GM12878 (cell line): Measurements from ENCODE around the gene TMEM167B.

ENCODE experiments used
- HCFC1 ChIP-seq: fragments of 150-350 bp; IDR thresholded peaks from 2 replicates; pipeline ENCODE4 v1.6.1; 2014; ENCODE audit warnings: low read length
- KDM1A ChIP-seq: fragments of 200-600 bp; sonication (generic); IDR thresholded peaks from 2 replicates; pipeline ENCODE4 v1.6.1; 2016; ENCODE audit warnings: borderline replicate concordance
- NR2C1 ChIP-seq: fragments of 450-650 bp; IDR thresholded peaks from 2 replicates; pipeline ENCODE4 v1.6.1; 2017; ENCODE audit warnings: antibody characterized with exemption, mild to moderate bottlenecking, moderate library complexity
- TF ChIP-seq, protein P1 (sequence below), 3 experiments: IDR thresholded peaks in 2 of 3; conservative IDR thresholded peaks in 1 of 3; 2 replicates each; pipeline ENCODE4 v1.5.1; 2011; ENCODE audit warnings: low read depth in 3 of 3, low read length in 3 of 3, mild to moderate bottlenecking in 3 of 3, control low read depth in 2 of 3, moderate library complexity in 2 of 3, inconsistent platforms in 1 of 3, mixed read lengths in 1 of 3; ENCODE audit not compliant: control insufficient read depth in 2 of 3, insufficient read depth in 1 of 3; ENCODE audit errors: extremely low read depth in 1 of 3
- TF ChIP-seq, protein P2 (sequence below): fragments of 450-650 bp; formaldehyde crosslinking; IDR thresholded peaks from 2 replicates; pipeline ENCODE4 v1.5.0; 2022; ENCODE audit warnings: mild to moderate bottlenecking, missing genetic modification characterization
- TF ChIP-seq, protein P3 (sequence below): fragments of 150-350 bp; IDR thresholded peaks from 2 replicates; pipeline ENCODE4 v1.6.1; 2016; ENCODE audit warnings: low read depth, low read length
- TF ChIP-seq, protein P4 (sequence below): IDR thresholded peaks from 2 replicates; pipeline ENCODE4 v1.6.1; 2012; ENCODE audit warnings: mild to moderate bottlenecking, low read depth, low read length

DNA sequence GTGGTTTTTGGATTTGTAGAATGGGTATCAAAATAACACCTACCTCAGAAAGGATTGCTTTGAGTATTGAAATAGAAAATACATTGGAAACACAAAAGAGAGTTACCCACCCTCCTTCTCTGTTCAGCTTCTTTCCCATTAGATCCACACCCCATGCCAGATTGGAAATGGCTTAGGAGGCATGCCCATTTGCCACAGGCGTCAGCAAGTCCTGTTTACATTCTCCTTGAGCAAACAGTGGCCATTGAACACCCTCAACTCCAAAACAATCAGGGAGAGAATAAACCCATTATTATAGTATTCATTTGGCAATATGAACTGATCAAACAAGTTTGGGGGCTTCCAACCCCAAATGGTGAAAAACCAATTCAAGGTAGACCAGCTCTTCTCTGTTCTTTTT, 25.7 kb downstream of the TMEM167B start:
- TF ChIP-seq, protein P1, sequence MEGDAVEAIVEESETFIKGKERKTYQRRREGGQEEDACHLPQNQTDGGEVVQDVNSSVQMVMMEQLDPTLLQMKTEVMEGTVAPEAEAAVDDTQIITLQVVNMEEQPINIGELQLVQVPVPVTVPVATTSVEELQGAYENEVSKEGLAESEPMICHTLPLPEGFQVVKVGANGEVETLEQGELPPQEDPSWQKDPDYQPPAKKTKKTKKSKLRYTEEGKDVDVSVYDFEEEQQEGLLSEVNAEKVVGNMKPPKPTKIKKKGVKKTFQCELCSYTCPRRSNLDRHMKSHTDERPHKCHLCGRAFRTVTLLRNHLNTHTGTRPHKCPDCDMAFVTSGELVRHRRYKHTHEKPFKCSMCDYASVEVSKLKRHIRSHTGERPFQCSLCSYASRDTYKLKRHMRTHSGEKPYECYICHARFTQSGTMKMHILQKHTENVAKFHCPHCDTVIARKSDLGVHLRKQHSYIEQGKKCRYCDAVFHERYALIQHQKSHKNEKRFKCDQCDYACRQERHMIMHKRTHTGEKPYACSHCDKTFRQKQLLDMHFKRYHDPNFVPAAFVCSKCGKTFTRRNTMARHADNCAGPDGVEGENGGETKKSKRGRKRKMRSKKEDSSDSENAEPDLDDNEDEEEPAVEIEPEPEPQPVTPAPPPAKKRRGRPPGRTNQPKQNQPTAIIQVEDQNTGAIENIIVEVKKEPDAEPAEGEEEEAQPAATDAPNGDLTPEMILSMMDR (IDR thresholded peaks at IDR 0.05 in 2 of 3, conservative IDR thresholded peaks at IDR 0.05 in 1 of 3; ENCODE audit: control insufficient read depth in 2 of 3, extremely low read depth in 1 of 3, insufficient read depth in 1 of 3, low read depth in 3 of 3, low read length in 3 of 3) = no peak
- TF ChIP-seq, protein P2, sequence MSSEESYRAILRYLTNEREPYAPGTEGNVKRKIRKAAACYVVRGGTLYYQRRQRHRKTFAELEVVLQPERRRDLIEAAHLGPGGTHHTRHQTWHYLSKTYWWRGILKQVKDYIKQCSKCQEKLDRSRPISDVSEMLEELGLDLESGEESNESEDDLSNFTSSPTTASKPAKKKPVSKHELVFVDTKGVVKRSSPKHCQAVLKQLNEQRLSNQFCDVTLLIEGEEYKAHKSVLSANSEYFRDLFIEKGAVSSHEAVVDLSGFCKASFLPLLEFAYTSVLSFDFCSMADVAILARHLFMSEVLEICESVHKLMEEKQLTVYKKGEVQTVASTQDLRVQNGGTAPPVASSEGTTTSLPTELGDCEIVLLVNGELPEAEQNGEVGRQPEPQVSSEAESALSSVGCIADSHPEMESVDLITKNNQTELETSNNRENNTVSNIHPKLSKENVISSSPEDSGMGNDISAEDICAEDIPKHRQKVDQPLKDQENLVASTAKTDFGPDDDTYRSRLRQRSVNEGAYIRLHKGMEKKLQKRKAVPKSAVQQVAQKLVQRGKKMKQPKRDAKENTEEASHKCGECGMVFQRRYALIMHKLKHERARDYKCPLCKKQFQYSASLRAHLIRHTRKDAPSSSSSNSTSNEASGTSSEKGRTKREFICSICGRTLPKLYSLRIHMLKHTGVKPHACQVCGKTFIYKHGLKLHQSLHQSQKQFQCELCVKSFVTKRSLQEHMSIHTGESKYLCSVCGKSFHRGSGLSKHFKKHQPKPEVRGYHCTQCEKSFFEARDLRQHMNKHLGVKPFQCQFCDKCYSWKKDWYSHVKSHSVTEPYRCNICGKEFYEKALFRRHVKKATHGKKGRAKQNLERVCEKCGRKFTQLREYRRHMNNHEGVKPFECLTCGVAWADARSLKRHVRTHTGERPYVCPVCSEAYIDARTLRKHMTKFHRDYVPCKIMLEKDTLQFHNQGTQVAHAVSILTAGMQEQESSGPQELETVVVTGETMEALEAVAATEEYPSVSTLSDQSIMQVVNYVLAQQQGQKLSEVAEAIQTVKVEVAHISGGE (CRISPR knock-in tag) = no peak
- no peak for TF ChIP-seq NR2C1
- no peak for TF ChIP-seq KDM1A
- TF ChIP-seq, protein P3, sequence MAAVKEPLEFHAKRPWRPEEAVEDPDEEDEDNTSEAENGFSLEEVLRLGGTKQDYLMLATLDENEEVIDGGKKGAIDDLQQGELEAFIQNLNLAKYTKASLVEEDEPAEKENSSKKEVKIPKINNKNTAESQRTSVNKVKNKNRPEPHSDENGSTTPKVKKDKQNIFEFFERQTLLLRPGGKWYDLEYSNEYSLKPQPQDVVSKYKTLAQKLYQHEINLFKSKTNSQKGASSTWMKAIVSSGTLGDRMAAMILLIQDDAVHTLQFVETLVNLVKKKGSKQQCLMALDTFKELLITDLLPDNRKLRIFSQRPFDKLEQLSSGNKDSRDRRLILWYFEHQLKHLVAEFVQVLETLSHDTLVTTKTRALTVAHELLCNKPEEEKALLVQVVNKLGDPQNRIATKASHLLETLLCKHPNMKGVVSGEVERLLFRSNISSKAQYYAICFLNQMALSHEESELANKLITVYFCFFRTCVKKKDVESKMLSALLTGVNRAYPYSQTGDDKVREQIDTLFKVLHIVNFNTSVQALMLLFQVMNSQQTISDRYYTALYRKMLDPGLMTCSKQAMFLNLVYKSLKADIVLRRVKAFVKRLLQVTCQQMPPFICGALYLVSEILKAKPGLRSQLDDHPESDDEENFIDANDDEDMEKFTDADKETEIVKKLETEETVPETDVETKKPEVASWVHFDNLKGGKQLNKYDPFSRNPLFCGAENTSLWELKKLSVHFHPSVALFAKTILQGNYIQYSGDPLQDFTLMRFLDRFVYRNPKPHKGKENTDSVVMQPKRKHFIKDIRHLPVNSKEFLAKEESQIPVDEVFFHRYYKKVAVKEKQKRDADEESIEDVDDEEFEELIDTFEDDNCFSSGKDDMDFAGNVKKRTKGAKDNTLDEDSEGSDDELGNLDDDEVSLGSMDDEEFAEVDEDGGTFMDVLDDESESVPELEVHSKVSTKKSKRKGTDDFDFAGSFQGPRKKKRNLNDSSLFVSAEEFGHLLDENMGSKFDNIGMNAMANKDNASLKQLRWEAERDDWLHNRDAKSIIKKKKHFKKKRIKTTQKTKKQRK = no peak
- TF ChIP-seq, protein P4, sequence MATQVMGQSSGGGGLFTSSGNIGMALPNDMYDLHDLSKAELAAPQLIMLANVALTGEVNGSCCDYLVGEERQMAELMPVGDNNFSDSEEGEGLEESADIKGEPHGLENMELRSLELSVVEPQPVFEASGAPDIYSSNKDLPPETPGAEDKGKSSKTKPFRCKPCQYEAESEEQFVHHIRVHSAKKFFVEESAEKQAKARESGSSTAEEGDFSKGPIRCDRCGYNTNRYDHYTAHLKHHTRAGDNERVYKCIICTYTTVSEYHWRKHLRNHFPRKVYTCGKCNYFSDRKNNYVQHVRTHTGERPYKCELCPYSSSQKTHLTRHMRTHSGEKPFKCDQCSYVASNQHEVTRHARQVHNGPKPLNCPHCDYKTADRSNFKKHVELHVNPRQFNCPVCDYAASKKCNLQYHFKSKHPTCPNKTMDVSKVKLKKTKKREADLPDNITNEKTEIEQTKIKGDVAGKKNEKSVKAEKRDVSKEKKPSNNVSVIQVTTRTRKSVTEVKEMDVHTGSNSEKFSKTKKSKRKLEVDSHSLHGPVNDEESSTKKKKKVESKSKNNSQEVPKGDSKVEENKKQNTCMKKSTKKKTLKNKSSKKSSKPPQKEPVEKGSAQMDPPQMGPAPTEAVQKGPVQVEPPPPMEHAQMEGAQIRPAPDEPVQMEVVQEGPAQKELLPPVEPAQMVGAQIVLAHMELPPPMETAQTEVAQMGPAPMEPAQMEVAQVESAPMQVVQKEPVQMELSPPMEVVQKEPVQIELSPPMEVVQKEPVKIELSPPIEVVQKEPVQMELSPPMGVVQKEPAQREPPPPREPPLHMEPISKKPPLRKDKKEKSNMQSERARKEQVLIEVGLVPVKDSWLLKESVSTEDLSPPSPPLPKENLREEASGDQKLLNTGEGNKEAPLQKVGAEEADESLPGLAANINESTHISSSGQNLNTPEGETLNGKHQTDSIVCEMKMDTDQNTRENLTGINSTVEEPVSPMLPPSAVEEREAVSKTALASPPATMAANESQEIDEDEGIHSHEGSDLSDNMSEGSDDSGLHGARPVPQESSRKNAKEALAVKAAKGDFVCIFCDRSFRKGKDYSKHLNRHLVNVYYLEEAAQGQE = no peak
- no peak for TF ChIP-seq HCFC1
